ENCODE measurements around the gene AKAP1. TPM values are rescaled to one million over a fixed set of nuclear protein-coding genes. Genes with fewer than 3 reads are reported as not detected.

Gene AKAP1
- total and polyA plus RNA-seq, 9 of the 15 experiments (the other 6 are each of a cell fraction or from before 2014, with no cell fraction given) = 12.9 to 63.8 (median 36.4) TPM

DNA sequence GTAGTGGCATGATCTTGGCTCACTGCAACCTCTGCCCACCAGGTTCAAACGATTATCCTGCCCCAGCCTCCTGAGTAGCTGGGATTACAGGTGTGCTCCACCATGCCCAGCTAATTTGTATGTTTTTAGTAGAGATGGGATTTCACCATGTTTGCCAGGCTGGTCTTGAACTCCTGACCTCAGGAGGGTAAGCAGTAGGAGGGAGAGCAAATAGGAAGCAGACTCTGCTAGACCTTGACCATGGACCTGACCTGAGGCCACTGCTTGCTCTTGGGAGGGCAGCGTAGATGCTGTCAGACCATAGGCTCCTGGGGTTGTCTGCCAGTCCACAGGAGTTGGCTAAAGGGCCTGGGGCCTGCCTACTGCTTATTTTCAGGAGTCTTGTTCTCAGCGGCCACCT, 28.6 kb downstream of the AKAP1 start:
- peak; percentile 21; the same call in 2 of the 3 replicates for ATAC-seq
- intact Hi-C loops (cut with micrococcal nuclease) (loop anchor here (5.0 to 10.0 kb wide), 2 partner anchors 106 to 289 kb away; no protein-coding TSS in a partner anchor), in situ Hi-C loops (cut with MboI) (no loop called here)
- no peaks in the 10 kb centered on the region; the same call in 1 of the 2 replicates for H4K20me1 ChIP-seq (replicated peaks; ENCODE audit: control insufficient read depth, insufficient read depth, low read length)
- no peak overlapping the region; the same call in 2 of the 3 replicates for H3K27ac ChIP-seq (ENCODE audit: extremely low read depth, low read depth, low read length)
- H3K4me3 ChIP-seq = no peak overlapping the region
- ChIA-PET POLR2A (interaction anchor here (0.7 kb wide), 1 partner anchor 24 kb away, joined by 4 read pairs; no protein-coding TSS in a partner anchor), CTCF (ENCODE audit: low intra/inter-chr PET ratio) (no interaction called here)
- H3K36me3 ChIP-seq (ENCODE audit: control insufficient read depth, insufficient read depth, low read length) = peaks cover 93% of the 10 kb centered on the region
- H2AFZ ChIP-seq (ENCODE audit: low read depth, low read length) = no peak overlapping the region
- peaks cover 14% of the 10 kb centered on the region for H3K79me2 ChIP-seq (ENCODE audit: control insufficient read depth, insufficient read depth, low read length)
- 83% methylated on average over 3 of the region's 3 CpGs for WGBS (ENCODE audit: insufficient coverage, low coverage, missing lambda C conversion rate)
- H3K4me1 ChIP-seq (replicated peaks in 1 of 2; ENCODE audit: control insufficient read depth in 2 of 2, insufficient read depth in 2 of 2, low read length in 2 of 2) = peaks cover 9 to 24% of the 10 kb centered on the region in 2 experiments
- H3K9me3 ChIP-seq (replicated peaks; ENCODE audit: control insufficient read depth, insufficient read depth, low read depth, low read length) = no peaks in the 10 kb centered on the region
- no peaks in the 10 kb centered on the region for H3K27me3 ChIP-seq (ENCODE audit: control insufficient read depth in 2 of 2, insufficient read depth in 2 of 2, low read length in 2 of 2)
- peaks cover 8% of the 10 kb centered on the region for H3K9me1 ChIP-seq (ENCODE audit: control insufficient read depth, insufficient read depth, low read length)
- 0 out of 4 replicates have a peak overlapping the region, but pooled peaks of 1 of the 2 experiments have one; percentile 19 for H3K9ac ChIP-seq (ENCODE audit: insufficient read depth in 1 of 2, low read depth in 2 of 2, low read length in 2 of 2)
- DNase-seq (ENCODE audit: extremely low read depth in 1 of 4, low spot score in 3 of 4) = no peak
- no TSS peak for BruUV-seq (replicated peaks)
- H3K4me2 ChIP-seq (ENCODE audit: insufficient read depth, low read length) = no peak overlapping the region
- peak; percentile 6 for FAIRE-seq
- TF ChIP-seq GTF2E2 (tag; IDR thresholded peaks at IDR 0.05) (0 out of 2 replicates have a peak, but pooled peaks have one; percentile 26), ZNF121 (CRISPR knock-in tag; conservative IDR thresholded peaks at IDR 0.05) (peak; percentile 38; the same call in 1 of the 2 replicates), CBFA2T2 (conservative IDR thresholded peaks at IDR 0.05) (no peak), FOXA3 (CRISPR knock-in tag; conservative IDR thresholded peaks at IDR 0.05 in 1 of 2, IDR thresholded peaks at IDR 0.05 in 1 of 2) (no peak)

Measured in K562 (cell line).